BJ (cell line): ENCODE measurements around the gene B3GNT5. TPM values are rescaled to one million over a fixed set of nuclear protein-coding genes. Genes with fewer than 3 reads are reported as not detected.

ENCODE experiments used
- CTCF ChIA-PET: fragments of 350-600 bp; formaldehyde crosslinking; extraction: SDS; loops from one replicate; lab custom pipeline; 2021; ENCODE audit warnings: antibody characterized with exemption, inconsistent platforms; lab: Yijun Ruan, JAX
- POLR2A ChIA-PET: fragments of 300-600 bp; sonication (Branson Sonifier 250); formaldehyde crosslinking; extraction: SDS; loops from one replicate; lab custom pipeline; 2021; ENCODE audit warnings: antibody characterized with exemption; lab: Charles Lee
- DNase-seq: peaks from one replicate; pipeline ENCODE4 v3.0.0-alpha.2; 2011; ENCODE audit warnings: low read depth
- H3K27me3 ChIP-seq: 2 replicates; pipeline ENCODE4 v1.6.0; 2011; ENCODE audit warnings: low read length; ENCODE audit not compliant: control insufficient read depth, insufficient read depth
- H3K36me3 ChIP-seq: 2 replicates; pipeline ENCODE4 v1.5.1; 2011; ENCODE audit warnings: low read length; ENCODE audit not compliant: control insufficient read depth, insufficient read depth
- H3K4me3 ChIP-seq: 2 replicates; pipeline ENCODE4 v1.5.1; 2011; ENCODE audit warnings: low read depth, mild to moderate bottlenecking, control low read depth, low read length
- polyA plus RNA-seq: library from polyadenylated mRNA; depleted of rRNA; stranded (reverse); fragments of >200 nt; gene quantifications from 2 replicates; pipeline ENCODE4 v1.2.3, GENCODE V29; 2011
- TF ChIP-seq, protein P1 (sequence below): IDR thresholded peaks from 2 replicates; pipeline ENCODE4 v1.5.1; 2011; ENCODE audit warnings: low read depth, mild to moderate bottlenecking, control low read depth, inconsistent platforms, low read length, moderate library complexity; ENCODE audit not compliant: insufficient read depth

The B3GNT5 gene
- polyA plus RNA-seq, 1 experiment = 0.27 TPM

DNA sequence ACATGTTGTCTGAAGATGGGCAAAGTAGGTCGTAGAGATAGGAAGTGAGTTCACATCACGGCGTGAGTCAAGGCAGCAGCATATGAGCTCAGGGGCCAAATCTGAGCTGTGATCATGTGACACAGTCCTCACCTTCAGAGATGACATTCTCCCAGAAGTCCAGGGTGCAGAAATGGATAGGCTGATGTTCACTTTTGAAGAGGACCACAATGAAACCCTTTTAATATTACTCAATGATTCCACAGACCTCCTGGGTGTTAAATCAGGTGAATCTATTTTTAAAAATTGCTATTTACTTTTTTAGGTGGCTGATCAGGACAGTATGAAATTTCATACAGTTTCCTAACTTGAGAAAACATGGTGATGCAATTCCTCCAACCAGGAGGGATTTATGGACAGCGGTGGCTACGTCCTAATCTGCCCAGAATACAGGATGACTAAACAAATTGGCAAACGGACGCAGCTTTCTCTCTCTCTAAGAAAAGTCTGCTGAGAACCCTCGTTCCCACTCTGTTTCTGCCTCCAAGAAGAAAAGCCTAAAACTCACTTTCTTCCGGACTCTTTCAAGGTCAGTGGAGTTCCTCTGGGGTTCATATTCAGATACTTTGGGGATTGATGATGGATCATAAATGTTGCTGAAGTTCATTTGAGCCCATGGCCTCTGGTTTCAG lies 34.4 kb downstream of the B3GNT5 start:
- ChIA-PET CTCF (interaction anchor here (1.0 kb wide), 1 partner anchor 27 kb away, joined by 3 read pairs; no protein-coding TSS in a partner anchor), POLR2A (interaction anchor here (0.6 kb wide), 1 partner anchor 161 kb away, joined by 9 read pairs; no protein-coding TSS in a partner anchor)
- Histone ChIP-seq H3K36me3 (no peaks in the 10 kb centered on the region), H3K27me3 (no peaks in the 10 kb centered on the region), H3K4me3 (no peak overlapping the region)
- no peak for DNase-seq
- TF ChIP-seq, protein P1, sequence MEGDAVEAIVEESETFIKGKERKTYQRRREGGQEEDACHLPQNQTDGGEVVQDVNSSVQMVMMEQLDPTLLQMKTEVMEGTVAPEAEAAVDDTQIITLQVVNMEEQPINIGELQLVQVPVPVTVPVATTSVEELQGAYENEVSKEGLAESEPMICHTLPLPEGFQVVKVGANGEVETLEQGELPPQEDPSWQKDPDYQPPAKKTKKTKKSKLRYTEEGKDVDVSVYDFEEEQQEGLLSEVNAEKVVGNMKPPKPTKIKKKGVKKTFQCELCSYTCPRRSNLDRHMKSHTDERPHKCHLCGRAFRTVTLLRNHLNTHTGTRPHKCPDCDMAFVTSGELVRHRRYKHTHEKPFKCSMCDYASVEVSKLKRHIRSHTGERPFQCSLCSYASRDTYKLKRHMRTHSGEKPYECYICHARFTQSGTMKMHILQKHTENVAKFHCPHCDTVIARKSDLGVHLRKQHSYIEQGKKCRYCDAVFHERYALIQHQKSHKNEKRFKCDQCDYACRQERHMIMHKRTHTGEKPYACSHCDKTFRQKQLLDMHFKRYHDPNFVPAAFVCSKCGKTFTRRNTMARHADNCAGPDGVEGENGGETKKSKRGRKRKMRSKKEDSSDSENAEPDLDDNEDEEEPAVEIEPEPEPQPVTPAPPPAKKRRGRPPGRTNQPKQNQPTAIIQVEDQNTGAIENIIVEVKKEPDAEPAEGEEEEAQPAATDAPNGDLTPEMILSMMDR = no peak

DNA sequence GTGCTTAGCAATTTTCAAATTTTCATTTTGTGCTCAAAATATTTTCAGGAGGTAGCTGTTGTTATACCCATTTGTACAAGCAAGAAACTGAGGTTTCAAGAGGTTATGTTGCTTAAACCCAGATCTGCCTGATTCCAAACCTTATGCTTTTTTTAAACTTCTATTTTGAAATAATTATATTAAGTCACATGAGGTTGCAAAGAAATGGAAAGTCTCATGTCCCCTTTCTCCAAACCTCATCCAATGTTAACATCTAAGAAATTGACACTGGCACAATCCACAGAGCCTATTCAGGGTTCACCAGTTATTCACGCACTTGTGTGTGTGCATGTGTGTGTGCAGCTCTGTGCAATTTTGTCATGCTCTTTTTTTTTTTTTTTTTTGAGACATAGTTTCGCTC lies 35.1 kb downstream of the B3GNT5 start:
- H3K27me3 ChIP-seq = no peaks in the 10 kb centered on the region
- no peak for DNase-seq
- no peak overlapping the region for H3K4me3 ChIP-seq
- H3K36me3 ChIP-seq = no peaks in the 10 kb centered on the region
- TF ChIP-seq, protein P1 = no peak
- ChIA-PET POLR2A (interaction anchor here (0.6 kb wide), 1 partner anchor 160 kb away, joined by 9 read pairs; no protein-coding TSS in a partner anchor), CTCF (interaction anchor here (0.7 to 1.0 kb wide), 2 partner anchors 28 to 32 kb away, joined by 3 read pairs; no protein-coding TSS in a partner anchor)

GRCh38 chr3:183290216-183290615 lies 37.2 kb downstream of the B3GNT5 start:
- TF ChIP-seq, protein P1 = no peak
- DNase-seq = no peak
- POLR2A ChIA-PET = no interaction called here

DNA sequence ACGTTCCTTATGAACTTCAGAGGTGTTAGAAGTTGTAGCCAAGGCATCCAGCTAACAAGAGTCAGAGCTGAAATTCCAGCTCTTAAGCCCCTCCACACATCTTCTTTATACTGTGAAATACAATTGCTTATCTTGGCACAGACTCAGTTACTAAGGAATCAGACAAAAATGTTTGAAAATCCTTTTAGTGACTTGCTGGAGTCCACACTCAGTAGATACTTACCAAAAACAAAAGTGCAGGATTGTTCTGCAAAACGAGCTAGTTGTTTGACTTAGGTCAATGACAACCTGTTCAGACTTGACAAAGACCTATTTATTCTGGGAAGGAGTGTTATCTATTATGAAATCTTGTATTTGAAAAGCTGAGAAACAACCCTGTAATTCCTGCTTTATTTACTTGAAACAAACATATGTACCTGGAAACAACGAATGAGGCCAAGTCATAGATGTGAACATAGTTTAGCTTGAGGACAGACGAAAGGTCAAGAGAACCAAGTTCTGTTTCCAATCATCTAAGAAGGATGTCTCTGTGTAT lies 38.5 kb downstream of the B3GNT5 start:
- TF ChIP-seq, protein P1 = no peak
- ChIA-PET CTCF (interaction anchor here (0.6 to 0.8 kb wide), 2 partner anchors 10 to 107 kb away, joined by 3 read pairs; no protein-coding TSS in a partner anchor), POLR2A (no interaction called here)
- DNase-seq = no peak
- Histone ChIP-seq H3K4me3 (no peak overlapping the region), H3K27me3 (no peaks in the 10 kb centered on the region; the same call in 1 of the 2 replicates), H3K36me3 (no peaks in the 10 kb centered on the region)

More at GRCh38 chr3:183290216-183290615, 37.2 kb downstream of the B3GNT5 start:
- no peak overlapping the region for H3K4me3 ChIP-seq
- H3K36me3 ChIP-seq = no peaks in the 10 kb centered on the region
- H3K27me3 ChIP-seq = no peaks in the 10 kb centered on the region
- CTCF ChIA-PET = no interaction called here

DNA sequence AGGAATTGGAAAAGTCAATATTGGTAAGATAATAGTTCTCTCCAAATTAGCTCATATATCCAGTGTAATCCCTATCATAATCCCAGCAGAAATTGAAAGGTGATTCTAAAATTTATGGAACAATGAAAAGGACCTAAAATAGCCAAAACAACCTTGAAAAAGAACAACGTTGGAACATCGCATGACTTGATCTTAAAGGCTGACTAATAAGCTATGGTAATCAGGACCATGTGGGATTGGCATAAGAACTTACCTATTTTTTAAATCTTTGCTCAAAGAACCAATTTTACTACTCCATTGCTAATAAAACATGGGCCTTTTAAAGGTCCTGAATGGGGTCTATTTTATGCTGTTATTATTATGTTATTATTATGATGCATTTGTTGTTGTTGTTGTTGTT lies 40.9 kb downstream of the B3GNT5 start:
- DNase-seq = no peak
- TF ChIP-seq, protein P1 = no peak
- CTCF ChIA-PET = no interaction called here

More for the DNA sequence above, 40.9 kb downstream of the B3GNT5 start:
- Histone ChIP-seq H3K4me3 (no peak overlapping the region), H3K27me3 (no peaks in the 10 kb centered on the region; the same call in 1 of the 2 replicates), H3K36me3 (no peaks in the 10 kb centered on the region)
- POLR2A ChIA-PET = interaction anchor here (0.5 kb wide), 1 partner anchor 34 kb away, joined by 3 read pairs; no protein-coding TSS in a partner anchor
